IMR-90 (cell line): Measurements from ENCODE around the gene MRTFB. TPM values are rescaled to one million over a fixed set of nuclear protein-coding genes. Genes with fewer than 3 reads are reported as not detected.

Source experiments
- ATAC-seq: fragments of 200-7000 bp; cut with Tn5 transposase; 2 replicates; pipeline ENCODE4 v1.9.1; 2020; ENCODE audit warnings: low read depth, mild to moderate bottlenecking, moderate library complexity
- BruUV-seq: library from RNA; stranded (reverse); fragments of 400-500 nt; replicated peaks from 2 replicates; lab custom pipeline; 2021; lab: Mats Ljungman, UMichigan
- CTCF ChIA-PET: fragments of 300-600 bp; formaldehyde crosslinking; extraction: SDS; loops from one replicate; lab custom pipeline; 2021; ENCODE audit warnings: antibody characterized with exemption; lab: Yijun Ruan, JAX
- POLR2A ChIA-PET: fragments of 300-600 bp; sonication (Branson Sonifier 250); formaldehyde crosslinking; loops from one replicate; lab custom pipeline; 2022; ENCODE audit warnings: antibody characterized with exemption; ENCODE audit not compliant: unreplicated experiment; lab: Charles Lee
- DNase-seq: peaks from one replicate; pipeline ENCODE4 v3.0.0; 2013
- H2AFZ ChIP-seq: replicated peaks from 2 replicates; pipeline ENCODE3; 2013; ENCODE audit warnings: low read length, mild to moderate bottlenecking; ENCODE audit not compliant: poor library complexity
- H2AK5ac ChIP-seq: 2 replicates; pipeline ENCODE4 v1.6.1; 2013; ENCODE audit warnings: low read depth, low read length, inconsistent platforms
- H2AK9ac ChIP-seq: replicated peaks from 2 replicates; pipeline ENCODE3; 2013; ENCODE audit warnings: mild to moderate bottlenecking, low read depth, low read length, moderate library complexity; ENCODE audit not compliant: poor library complexity
- H2BK120ac ChIP-seq: 2 replicates; pipeline ENCODE4 v1.6.1; 2013; ENCODE audit warnings: low read depth, low read length, inconsistent platforms
- H2BK15ac ChIP-seq: 3 replicates; pipeline ENCODE4 v1.6.1; 2013; ENCODE audit warnings: low read depth, low read length, inconsistent platforms
- H2BK20ac ChIP-seq: 2 replicates; pipeline ENCODE4 v1.6.1; 2013; ENCODE audit warnings: low read depth, mild to moderate bottlenecking, inconsistent platforms, low read length, moderate library complexity
- H2BK5ac ChIP-seq: 2 replicates; pipeline ENCODE4 v1.6.1; 2013; ENCODE audit warnings: mild to moderate bottlenecking, low read depth, low read length, inconsistent platforms; ENCODE audit not compliant: poor library complexity, severe bottlenecking
- H3K14ac ChIP-seq: replicated peaks from 2 replicates; pipeline ENCODE4 v1.6.1; 2013; ENCODE audit warnings: low read depth, low read length, inconsistent platforms
- H3K18ac ChIP-seq: 2 replicates; pipeline ENCODE4 v1.6.1; 2013; ENCODE audit warnings: low read depth, low read length, control low read depth
- H3K23ac ChIP-seq: 2 replicates; pipeline ENCODE4 v1.6.1; 2013; ENCODE audit warnings: low read depth, low read length, inconsistent platforms
- H3K27ac ChIP-seq: 2 replicates; pipeline ENCODE4 v1.5.1; 2013; ENCODE audit warnings: mild to moderate bottlenecking, control low read depth, low read length; ENCODE audit not compliant: insufficient read depth
- H3K27me3 ChIP-seq: 2 replicates; pipeline ENCODE4 v1.6.1; 2013; ENCODE audit warnings: low read length; ENCODE audit not compliant: control insufficient read depth, insufficient read depth
- H3K36me3 ChIP-seq: 2 replicates; pipeline ENCODE4 v1.6.1; 2013; ENCODE audit warnings: low read length, mixed read lengths; ENCODE audit not compliant: control insufficient read depth, insufficient read depth
- H3K4ac ChIP-seq: 2 replicates; pipeline ENCODE4 v1.6.1; 2013; ENCODE audit warnings: low read depth, low read length, inconsistent platforms
- H3K4me1 ChIP-seq: 2 replicates; pipeline ENCODE4 v1.6.1; 2013; ENCODE audit warnings: low read length, mixed read lengths; ENCODE audit not compliant: control insufficient read depth, insufficient read depth
- H3K4me2 ChIP-seq: 2 replicates; pipeline ENCODE4 v1.6.1; 2013; ENCODE audit warnings: low read depth, mild to moderate bottlenecking, control low read depth, low read length, moderate library complexity
- H3K4me3 ChIP-seq: 2 replicates; pipeline ENCODE4 v1.5.1; 2013; ENCODE audit warnings: low read depth, mild to moderate bottlenecking, control low read depth, low read length, moderate library complexity; ENCODE audit not compliant: insufficient read depth
- H3K56ac ChIP-seq: 2 replicates; pipeline ENCODE4 v1.6.1; 2013; ENCODE audit warnings: low read length, inconsistent platforms; ENCODE audit not compliant: insufficient read depth; ENCODE audit errors: extremely low read depth
- H3K79me1 ChIP-seq, 2 experiments: 2 replicates each; pipeline ENCODE4 v1.6.1; 2013; ENCODE audit warnings: low read length in 2 of 2, inconsistent platforms in 1 of 2, low read depth in 1 of 2
- H3K9ac ChIP-seq: 2 replicates; pipeline ENCODE4 v1.6.1; 2013; ENCODE audit warnings: low read depth, low read length, control low read depth
- H3K9me1 ChIP-seq: 2 replicates; pipeline ENCODE4 v1.6.1; 2013; ENCODE audit warnings: low read length, inconsistent platforms; ENCODE audit not compliant: insufficient read depth
- H3K9me3 ChIP-seq: 2 replicates; pipeline ENCODE4 v1.6.1; 2013; ENCODE audit warnings: low read length; ENCODE audit not compliant: control insufficient read depth, insufficient read depth
- H4K20me1 ChIP-seq: 2 replicates; pipeline ENCODE4 v1.6.1; 2013; ENCODE audit warnings: low read length, inconsistent platforms; ENCODE audit not compliant: insufficient read depth
- H4K5ac ChIP-seq: 2 replicates; pipeline ENCODE4 v1.6.1; 2013; ENCODE audit warnings: mild to moderate bottlenecking, low read depth, low read length, control low read depth
- H4K8ac ChIP-seq, 2 experiments: 2 replicates each; pipeline ENCODE4 v1.6.1; 2013; ENCODE audit warnings: low read depth in 2 of 2, low read length in 2 of 2, control low read depth in 1 of 2, inconsistent platforms in 1 of 2
- H4K91ac ChIP-seq: 2 replicates; pipeline ENCODE4 v1.6.1; 2013; ENCODE audit warnings: low read depth, low read length, inconsistent platforms; ENCODE audit not compliant: insufficient read depth
- CEBPB ChIP-seq: IDR thresholded peaks from 2 replicates; pipeline ENCODE4 v1.6.1; 2012; ENCODE audit warnings: low read depth, low read length, improper control_type of control experiment
- FOS ChIP-seq: fragments of 150-350 bp; IDR thresholded peaks from 2 replicates; pipeline ENCODE4 v1.6.1; 2016; ENCODE audit warnings: low read depth, low read length
- MAFK ChIP-seq: IDR thresholded peaks from 2 replicates; pipeline ENCODE4 v1.6.1; 2012; ENCODE audit warnings: low read depth, low read length, improper control_type of control experiment
- whole genome bisulfite sequencing, 2 experiments: methylation state at CpG; one replicate each; pipeline versions ENCODE4 v1.1.5 to v1.1.7; 2013; ENCODE audit warnings: missing lambda C conversion rate in 2 of 2; ENCODE audit not compliant: insufficient read length in 1 of 2; ENCODE audit errors: extremely low coverage in 2 of 2; 5-methylcytosine and 5-hydroxymethylcytosine counted together
- dilution Hi-C: fragments of 300-500 bp; cut with HindIII; formaldehyde crosslinking; loops from one replicate; pipeline ENCODE4 v1.14.3; 2018; ENCODE audit warnings: low sequenced_read_pairs; ENCODE audit not compliant: unreplicated experiment
- in situ Hi-C: fragments of 300-500 bp; cut with MboI; formaldehyde crosslinking; loops from 3 replicates; pipeline ENCODE4 v1.14.3; 2019; ENCODE audit warnings: low sequenced_read_pairs, inconsistent platforms, mixed read lengths
- intact Hi-C: fragments of 100-400 bp; cut with micrococcal nuclease; formaldehyde crosslinking; loops from 2 replicates; pipeline ENCODE4 v1.10.0; 2022
- polyA plus RNA-seq, 3 experiments: library from polyadenylated mRNA; depleted of rRNA; stranded (reverse); fragments of >200 nt; gene quantifications; 2 replicates each; pipeline ENCODE4 v1.2.3, GENCODE V29; 2012; ENCODE audit warnings: low replicate concordance in 1 of 3
- total RNA-seq: library from RNA; depleted of rRNA; stranded (reverse); fragments of >200 nt; gene quantifications from 2 replicates; pipeline ENCODE4 v1.2.3, GENCODE V29; 2012

The MRTFB gene
- total and polyA plus RNA-seq, 2 of the 4 experiments (the other 2 are of a cell fraction) = 4.4 to 5.4 TPM

DNA sequence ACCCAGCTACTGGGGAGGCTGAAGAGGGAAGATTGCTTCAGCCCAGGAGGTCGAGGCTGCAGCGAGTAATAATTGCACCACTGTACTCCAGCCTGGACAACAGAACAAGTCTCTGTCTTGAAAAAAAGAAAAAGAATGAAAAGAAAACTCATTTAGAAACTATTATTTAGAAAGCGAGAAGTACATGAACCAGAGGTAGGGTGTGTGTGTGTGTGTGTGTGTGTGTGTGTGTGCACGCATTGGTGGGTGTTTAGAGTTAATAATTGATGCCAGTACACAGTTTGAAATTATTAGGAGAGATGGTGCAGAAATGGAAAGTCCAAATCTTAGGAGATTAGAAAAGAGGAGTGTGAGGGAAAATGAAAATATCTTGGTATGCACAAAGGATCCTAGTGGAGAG is 106.6 kb downstream of the MRTFB start:
- no peak overlapping the region for H3K4me3 ChIP-seq
- no peak overlapping the region for H3K4me2 ChIP-seq
- no peak for DNase-seq
- H3K27ac ChIP-seq = no peak overlapping the region
- H2BK15ac ChIP-seq = no peak overlapping the region
- ATAC-seq = no peak
- no peak overlapping the region for H3K14ac ChIP-seq
- no peak overlapping the region for H2AK5ac ChIP-seq
- no peak overlapping the region for H4K5ac ChIP-seq
- no peak overlapping the region for H2BK120ac ChIP-seq
- no peak overlapping the region for H2BK5ac ChIP-seq
- no peak overlapping the region for H4K91ac ChIP-seq
- peaks cover 12 to 14% of the 10 kb centered on the region in 2 experiments; a peak in 2 of 4 replicates for H3K79me1 ChIP-seq
- H3K27me3 ChIP-seq = no peaks in the 10 kb centered on the region
- H3K23ac ChIP-seq = no peak overlapping the region
- H4K8ac ChIP-seq = no peak overlapping the region
- in situ Hi-C loops = no loop called here
- CTCF ChIA-PET = interaction anchor here (1.4 kb wide), 1 partner anchor 8 kb away, joined by 4 read pairs; no protein-coding TSS in a partner anchor
- H4K20me1 ChIP-seq = peaks cover 10% of the 10 kb centered on the region
- H3K56ac ChIP-seq = no peak overlapping the region
- TF ChIP-seq FOS (no peak), CEBPB (no peak), MAFK (no peak)
- H3K9me1 ChIP-seq = peaks cover 11% of the 10 kb centered on the region
- BruUV-seq = no TSS peak
- H2AK9ac ChIP-seq = no peak overlapping the region
- intact Hi-C loops = no loop called here
- H2BK20ac ChIP-seq = no peak overlapping the region
- no peak overlapping the region for H3K4ac ChIP-seq
- no CpG with 5 or more reads among the region's 4 CpGs for WGBS, 2 experiments
- dilution Hi-C loops = no loop called here
- no peak overlapping the region for H3K18ac ChIP-seq
- POLR2A ChIA-PET = no interaction called here
- H3K9ac ChIP-seq = no peak overlapping the region
- H2AFZ ChIP-seq = no peak overlapping the region
- no peaks in the 10 kb centered on the region for H3K9me3 ChIP-seq
- no peaks in the 10 kb centered on the region for H3K36me3 ChIP-seq
- peaks cover 6% of the 10 kb centered on the region for H3K4me1 ChIP-seq
